GM18520 (cell line): ENCODE results near the gene MYO5B.
"Not testable (repeated sequence)": the region's sequence is repeated elsewhere in the genome, so short reads cannot be mapped to it uniquely, and the experiment has no call there.

ENCODE experiments used
- ATAC-seq: cut with Tn5 transposase; IDR thresholded peaks from one replicate; pipeline ENCODE4 v1.9.1; 2021; ENCODE audit not compliant: unreplicated experiment

Gene MYO5B

DNA sequence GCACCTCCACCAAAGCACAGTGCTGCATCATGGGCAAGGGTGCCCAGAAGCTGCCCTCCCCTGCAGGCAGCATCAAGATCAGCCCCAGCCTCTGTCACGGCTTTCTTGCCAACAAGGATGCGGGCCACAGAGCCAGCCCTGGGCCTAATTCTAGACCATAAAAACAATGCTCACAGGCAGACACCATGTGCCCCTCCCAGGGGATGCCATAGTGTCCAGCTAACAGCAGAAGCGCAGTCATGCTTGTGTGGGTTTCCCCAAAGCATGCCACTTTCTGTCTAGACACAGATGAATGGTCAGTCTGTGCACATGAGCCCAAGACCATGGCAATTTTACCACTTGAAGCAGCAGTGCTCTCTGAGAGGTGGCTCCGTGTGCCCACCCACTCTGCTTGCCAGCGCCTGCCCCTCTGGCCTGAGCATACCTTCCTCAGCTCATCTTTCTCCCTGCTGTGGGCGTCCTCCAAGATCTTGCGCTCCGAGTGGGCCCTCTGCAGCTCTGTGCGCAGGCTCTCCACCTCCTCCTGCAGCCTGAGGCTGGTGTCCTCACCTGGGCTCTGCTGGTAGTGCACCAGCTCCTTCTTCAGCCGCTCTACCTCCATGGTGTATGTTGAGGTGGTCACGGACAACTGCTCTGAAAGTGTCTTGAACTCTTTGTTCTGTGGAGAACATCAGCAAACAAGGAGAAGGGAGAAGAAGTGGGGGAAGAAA, 300.3 kb downstream of the MYO5B start:
- ATAC-seq = no peak

GRCh38 chr18:49893036-49893435, 301.9 kb downstream of the MYO5B start:
- ATAC-seq = no peak

DNA sequence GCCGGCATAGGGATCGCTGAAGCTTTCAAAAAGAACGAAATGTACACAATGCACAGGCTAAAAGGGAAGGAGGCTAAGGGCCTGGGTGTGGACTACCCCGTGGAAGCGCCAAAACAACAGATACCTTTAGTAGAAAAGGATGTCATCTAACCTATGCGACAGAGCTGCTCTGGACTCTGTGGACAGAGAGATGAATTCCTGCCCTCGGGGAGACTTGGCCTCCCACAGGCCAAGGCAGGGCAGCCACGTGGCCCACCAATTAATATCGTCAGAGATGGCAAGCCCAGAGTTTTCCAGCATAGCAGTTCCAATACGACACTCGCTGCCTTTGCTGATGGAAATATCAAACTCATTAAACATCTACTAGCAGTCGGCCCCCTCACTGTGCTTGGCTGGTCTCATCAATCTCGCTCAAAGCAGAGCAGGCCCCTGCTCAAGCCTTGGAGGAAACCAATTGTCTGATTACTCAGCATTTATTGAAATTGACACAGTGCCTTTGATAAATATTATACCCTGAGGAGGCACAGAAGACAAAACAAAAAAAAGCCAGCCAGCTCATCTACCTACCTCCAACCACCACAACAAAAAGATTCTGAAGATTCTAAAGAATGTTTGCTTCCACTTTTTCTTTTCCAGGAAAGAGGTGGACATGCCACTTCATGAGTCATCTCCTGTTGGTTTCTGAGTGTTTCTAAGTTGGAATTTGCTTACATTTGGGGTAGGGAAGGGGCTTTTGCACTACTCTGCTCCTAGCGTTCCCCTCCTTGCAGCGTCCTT, 302.6 kb downstream of the MYO5B start:
- no peak for ATAC-seq

DNA sequence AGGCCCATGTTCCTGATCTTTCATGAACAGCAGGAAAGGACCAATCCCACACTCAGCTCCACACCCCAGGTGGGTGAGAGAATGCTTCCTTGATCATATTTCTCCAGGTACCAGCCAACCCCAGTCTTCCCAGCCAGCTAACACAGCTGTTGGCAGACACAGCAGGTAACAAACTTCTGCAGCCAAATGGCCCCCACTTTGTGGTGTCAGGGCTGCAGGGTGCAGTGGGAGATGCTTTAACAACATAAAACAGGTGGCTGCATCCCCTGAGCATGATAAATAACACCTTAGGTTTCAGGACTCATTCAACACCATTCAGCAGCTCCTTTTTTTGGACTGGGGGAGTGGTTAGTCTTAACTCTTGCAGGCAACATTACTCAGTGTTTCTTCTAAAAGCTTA, 304.9 kb downstream of the MYO5B start:
- no peak for ATAC-seq

GRCh38 chr18:49889552-49889951, 305.4 kb downstream of the MYO5B start:
- not testable (repeated sequence) for ATAC-seq

DNA sequence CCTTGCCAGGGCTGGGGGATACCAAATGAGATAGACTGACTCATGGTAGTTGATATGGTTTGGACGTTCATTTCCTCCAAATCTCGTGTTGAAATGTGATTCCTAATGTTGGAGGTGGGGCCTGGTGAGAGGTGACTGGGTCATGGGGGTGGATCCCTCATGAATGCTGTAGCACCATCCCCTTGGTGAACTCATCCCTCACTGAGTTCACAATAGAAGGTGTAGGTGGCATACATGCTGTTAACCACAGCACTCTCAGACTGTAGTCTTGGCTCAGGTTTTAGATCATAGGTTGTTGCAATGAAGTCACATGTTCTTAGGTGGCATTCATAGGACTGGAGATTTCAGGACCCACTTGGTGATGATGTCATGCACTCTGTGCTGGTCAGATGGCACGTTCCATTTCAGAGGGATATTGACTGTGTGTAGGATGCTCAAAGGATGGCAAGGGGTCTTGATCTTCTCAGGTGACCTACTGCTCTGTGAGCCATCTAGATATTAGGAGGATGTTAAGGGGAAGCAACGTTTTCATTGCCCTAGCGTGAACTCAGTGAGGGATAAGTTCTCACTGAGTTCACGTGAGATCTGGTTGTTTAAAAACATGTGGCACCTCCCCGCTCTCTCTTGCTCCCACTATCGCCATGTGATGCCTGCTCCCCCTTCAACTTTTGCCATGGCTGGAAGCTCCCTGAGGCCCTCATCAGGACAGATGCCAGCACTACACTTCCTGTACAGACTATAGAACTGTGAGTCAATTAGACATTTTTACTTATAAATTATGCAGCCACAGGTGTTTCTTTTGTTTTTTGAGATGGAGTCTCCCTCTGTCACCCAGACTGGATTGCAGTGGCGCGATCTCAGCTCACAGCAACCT, 307.8 kb downstream of the MYO5B start:
- ATAC-seq = no peak

GRCh38 chr18:49884959-49885358, 310.0 kb downstream of the MYO5B start:
- no peak for ATAC-seq

- no peak for ATAC-seq
Observed at GRCh38 chr18:49884465-49884864, 310.5 kb downstream of the MYO5B start.

DNA sequence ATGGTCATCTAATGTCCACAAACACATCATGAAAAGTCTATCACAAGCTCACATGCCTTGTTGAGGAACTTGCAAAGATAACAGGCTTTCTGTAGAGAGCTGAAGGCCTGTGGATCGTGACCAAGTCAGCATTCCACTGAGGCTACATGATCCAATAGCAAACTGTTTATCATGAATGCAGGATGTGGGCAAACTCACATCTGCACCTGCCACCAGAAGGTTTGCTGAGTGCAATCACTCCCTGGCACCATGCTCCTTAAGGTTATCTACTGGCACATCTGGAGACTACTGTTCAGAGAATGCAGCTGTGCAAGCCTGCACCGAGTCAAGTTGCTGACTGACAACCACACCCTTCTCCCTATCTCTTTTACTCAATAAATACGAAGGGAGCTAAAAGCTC, 314.3 kb downstream of the MYO5B start:
- ATAC-seq = no peak

DNA sequence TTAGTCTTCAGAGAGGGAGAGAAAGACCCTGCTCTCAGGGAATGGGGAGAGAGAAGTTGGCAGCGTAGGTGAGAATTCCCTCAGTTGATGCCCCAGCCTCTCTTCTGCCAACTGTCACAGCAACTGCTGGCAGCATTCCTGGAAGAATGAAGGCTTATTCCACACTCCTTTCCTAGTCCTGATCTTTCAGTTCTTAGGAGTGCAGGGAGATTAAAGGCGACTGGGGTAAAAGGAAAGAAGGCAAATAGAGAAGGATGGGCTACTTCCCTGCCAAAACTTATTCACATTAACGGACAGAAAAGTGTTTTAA, 315.7 kb downstream of the MYO5B start:
- no peak for ATAC-seq

- ATAC-seq = no peak
Observed at GRCh38 chr18:49878567-49879270, 316.2 kb downstream of the MYO5B start.

- no peak for ATAC-seq
Observed at GRCh38 chr18:49878015-49878414, 316.9 kb downstream of the MYO5B start.

DNA sequence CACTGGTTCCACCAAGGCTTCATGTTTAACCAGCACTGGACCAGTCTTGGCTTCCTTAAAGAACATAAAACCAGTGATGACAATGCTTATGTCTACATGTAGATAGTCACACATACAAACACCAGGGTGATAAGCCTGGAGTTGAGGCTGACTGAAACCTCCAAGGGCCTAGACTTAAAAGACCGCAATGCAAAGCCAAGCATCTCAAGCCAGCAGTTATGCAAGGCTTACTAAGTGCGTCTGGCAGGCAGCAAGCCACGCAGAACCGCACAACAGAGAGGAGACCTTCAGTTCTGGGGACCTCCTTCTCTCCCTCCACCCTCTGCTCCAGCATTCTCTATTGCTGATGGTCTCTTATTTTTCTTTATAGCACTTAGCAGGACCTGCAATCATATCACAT, 318.4 kb downstream of the MYO5B start:
- no peak for ATAC-seq

- no peak for ATAC-seq
Observed at GRCh38 chr18:49875783-49876182, 319.2 kb downstream of the MYO5B start.

DNA sequence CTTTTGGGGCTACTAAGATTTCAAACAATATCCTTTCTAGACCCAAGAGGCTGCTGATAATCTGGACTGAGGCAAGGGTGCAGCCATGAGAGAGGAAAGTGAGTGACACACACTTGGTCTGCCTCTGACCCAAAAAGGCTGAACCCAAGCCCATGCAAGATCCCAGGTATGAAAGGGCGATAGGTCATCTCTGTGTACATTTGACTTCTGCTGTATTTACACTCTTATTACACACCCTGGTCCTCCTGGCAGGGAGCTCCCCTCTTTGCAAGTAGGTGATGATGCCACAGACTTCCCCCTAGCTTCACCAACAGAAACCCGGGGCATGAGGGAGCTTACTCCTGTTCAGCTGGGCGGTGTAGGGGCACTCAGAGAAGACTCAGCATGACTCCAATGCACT, 319.8 kb downstream of the MYO5B start:
- ATAC-seq = no peak

DNA sequence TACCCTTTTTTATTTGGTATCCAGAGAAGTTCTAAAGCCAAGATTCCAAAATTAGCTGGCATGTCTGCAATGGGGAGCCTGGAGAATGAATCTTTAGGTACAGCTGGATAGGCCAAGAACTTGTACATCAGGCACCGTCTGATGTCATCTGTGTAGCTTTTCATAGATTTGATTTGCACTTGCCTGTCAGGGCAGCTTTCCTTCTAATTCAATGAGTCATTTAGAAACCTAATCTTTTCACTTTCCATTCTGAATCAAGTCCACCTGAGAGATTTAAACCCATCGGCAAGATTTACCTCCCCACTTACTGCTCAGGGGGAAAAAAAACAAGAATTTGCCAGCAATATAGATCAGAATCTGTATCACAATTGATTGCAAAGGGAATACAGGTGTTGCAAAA, 320.7 kb downstream of the MYO5B start:
- no peak for ATAC-seq

GRCh38 chr18:49869354-49869753, 325.6 kb downstream of the MYO5B start:
- ATAC-seq = no peak

DNA sequence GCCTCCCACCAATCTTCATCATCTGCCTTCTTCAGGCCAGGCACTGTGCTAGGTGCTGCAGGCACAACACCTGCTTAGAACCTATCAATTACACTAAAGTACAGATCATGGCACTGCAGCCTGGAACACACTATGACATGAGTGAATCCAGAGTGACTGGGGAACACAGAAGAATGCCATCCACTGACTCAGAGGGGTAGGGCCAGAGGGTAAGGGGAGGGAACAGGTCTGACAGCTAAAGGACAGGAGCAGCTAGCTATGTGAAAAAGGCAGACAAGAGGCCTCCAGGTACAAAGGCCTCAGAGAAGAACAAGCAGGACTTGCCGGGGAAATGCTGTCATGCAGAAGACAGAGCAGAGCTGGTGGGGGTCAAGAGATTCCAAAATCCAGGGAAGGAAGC, 328.3 kb downstream of the MYO5B start:
- no peak for ATAC-seq

GRCh38 chr18:49865401-49865800, 329.5 kb downstream of the MYO5B start:
- ATAC-seq = no peak

GRCh38 chr18:49863769-49864621, 331.0 kb downstream of the MYO5B start:
- ATAC-seq = no peak
